ENCODE data around the gene ALPP. TPM values are rescaled to one million over a fixed set of nuclear protein-coding genes. Genes with fewer than 3 reads are reported as not detected.
A peak's percentile ranks its signal among the peaks of the same experiment; 100 is the strongest.

ALPP gene
- total and polyA plus RNA-seq, 7 donors, result not detected

GRCh38 chr2:232342635-232343565 lies 35.7 kb upstream of the ALPP start:
- Histone ChIP-seq H3K9me3 (no peaks in the 10 kb centered on the region), H3K36me3 (ENCODE audit: insufficient read depth in 1 of 2, low read depth in 1 of 2) (no peaks in the 10 kb centered on the region), H3K27me3 (ENCODE audit: insufficient read depth in 3 of 3, low read length in 2 of 3) (peaks cover 0 to 18% (median 1%) of the 10 kb centered on the region in 3 donors), H3K27ac (no peak overlapping the region), H3K4me3 (no peak overlapping the region), H3K4me1 (no peaks in the 10 kb centered on the region)
- no peak for TF ChIP-seq CTCF (IDR thresholded peaks at IDR 0.05)
- 68 to 78% (median 68%) methylated on average over 19 of the region's 19 CpGs for WGBS, 3 donors
- intact Hi-C loops (cut with DNase I), result no loop called here
- ATAC-seq (no peak), DNase-seq (peak in 1 of 2 donors; percentile 41)

GRCh38 chr2:232343821-232344220 lies 34.7 kb upstream of the ALPP start:
- Histone ChIP-seq H3K27me3 (ENCODE audit: insufficient read depth in 3 of 3, low read length in 2 of 3) (peaks cover 0 to 27% (median 1%) of the 10 kb centered on the region in 3 donors), H3K36me3 (ENCODE audit: insufficient read depth in 1 of 2, low read depth in 1 of 2) (no peaks in the 10 kb centered on the region), H3K4me3 (no peak overlapping the region), H3K4me1 (no peaks in the 10 kb centered on the region), H3K27ac (no peak overlapping the region), H3K9me3 (no peaks in the 10 kb centered on the region)
- intact Hi-C loops (cut with DNase I), result no loop called here
- DNase-seq, result peak in 1 of 2 donors; percentile 34
- ATAC-seq, result no peak
- WGBS, 3 donors, result 65 to 73% (median 71%) methylated on average over 6 of the region's 6 CpGs
- TF ChIP-seq CTCF (IDR thresholded peaks at IDR 0.05), result no peak

GRCh38 chr2:232345251-232345650 lies 33.3 kb upstream of the ALPP start:
- intact Hi-C loops (cut with DNase I), result no loop called here
- H3K36me3 ChIP-seq (ENCODE audit: insufficient read depth in 1 of 2, low read depth in 1 of 2), result no peaks in the 10 kb centered on the region
- no peak overlapping the region for H3K4me3 ChIP-seq
- no peaks in the 10 kb centered on the region for H3K9me3 ChIP-seq
- H3K27me3 ChIP-seq (ENCODE audit: insufficient read depth in 3 of 3, low read length in 2 of 3), result peaks cover 0 to 41% (median 3%) of the 10 kb centered on the region in 3 donors
- DNase-seq, result peak in 1 of 2 donors; percentile 37
- no peak overlapping the region for H3K27ac ChIP-seq
- H3K4me1 ChIP-seq, result no peaks in the 10 kb centered on the region
- no peak for ATAC-seq
- 88 to 91% (median 89%) methylated on average over 8 of the region's 8 CpGs for WGBS, 3 donors
- no peak for TF ChIP-seq CTCF (IDR thresholded peaks at IDR 0.05)

GRCh38 chr2:232347369-232347768 lies 31.2 kb upstream of the ALPP start:
- no peak overlapping the region for H3K27ac ChIP-seq
- no peaks in the 10 kb centered on the region for H3K9me3 ChIP-seq
- DNase-seq, result no peak
- H3K36me3 ChIP-seq (ENCODE audit: insufficient read depth in 1 of 2, low read depth in 1 of 2), result no peaks in the 10 kb centered on the region
- ATAC-seq, result no peak
- 90 to 94% (median 94%) methylated on average over 6 of the region's 6 CpGs for WGBS, 3 donors
- H3K4me1 ChIP-seq, result peaks cover 3% of the 10 kb centered on the region
- H3K27me3 ChIP-seq (ENCODE audit: insufficient read depth in 3 of 3, low read length in 2 of 3), result peaks cover 0 to 62% (median 23%) of the 10 kb centered on the region in 3 donors
- intact Hi-C loops (cut with DNase I), result no loop called here
- H3K4me3 ChIP-seq, result no peak overlapping the region
- TF ChIP-seq CTCF (IDR thresholded peaks at IDR 0.05), result no peak

Data from psoas muscle (tissue), 8 donors.